T-helper 1 cell treated with Interleukin-12 subunit alpha and Interleukin-12 subunit beta and Interleukin-4 antibody, amounts not matched to agents 30 μg/mL and 1 μg/mL, for 36 hours (primary cell): Measurements from ENCODE around the gene ELOF1.
"Not testable (repeated sequence)": the region's sequence is repeated elsewhere in the genome, so short reads cannot be mapped to it uniquely, and the experiment has no call there.

Experiments
- H3K27ac Mint-ChIP-seq: one replicate; pipeline ENCODE4 v1.8.0; 2021; ENCODE audit warnings: mild to moderate bottlenecking, mixed read lengths
- H3K27me3 Mint-ChIP-seq: one replicate; pipeline ENCODE4 v1.8.0; 2021; ENCODE audit warnings: low read depth, mixed read lengths
- H3K36me3 Mint-ChIP-seq: one replicate; pipeline ENCODE4 v1.8.0; 2021; ENCODE audit warnings: low read depth, mixed read lengths
- H3K4me1 Mint-ChIP-seq: one replicate; pipeline ENCODE4 v1.8.0; 2021; ENCODE audit warnings: low read depth, mixed read lengths
- H3K4me3 Mint-ChIP-seq: one replicate; pipeline ENCODE4 v1.8.0; 2021; ENCODE audit warnings: mild to moderate bottlenecking, moderate library complexity, mixed read lengths
- H3K9me3 Mint-ChIP-seq: one replicate; pipeline ENCODE4 v1.8.0; 2021; ENCODE audit warnings: mixed read lengths

ELOF1 gene

GRCh38 chr19:11558881-11559828 is at the start of gene ELOF1:
Gene ELOF1 (minus strand): TSS chr19:11559230. CDS start chr19:11554347, 4,883 bp downstream.
- Mint-ChIP-seq H3K4me3 (peak within 1 kb of the TSS; percentile 97), H3K27me3 (no peaks in the 10 kb centered on the region), H3K4me1 (peaks cover 29% of the 10 kb centered on the region), H3K36me3 (peaks cover 12% of the 10 kb centered on the region), H3K27ac (peak within 1 kb of the TSS; percentile 94), H3K9me3 (no peaks in the 10 kb centered on the region)

- Mint-ChIP-seq H3K27ac (no peak overlapping the region), H3K4me1 (no peaks in the 10 kb centered on the region), H3K4me3 (no peak overlapping the region), H3K27me3 (no peaks in the 10 kb centered on the region), H3K36me3 (peaks cover 50% of the 10 kb centered on the region), H3K9me3 (peaks cover 57% of the 10 kb centered on the region)
These were observed 47.5 kb upstream of the ELOF1 start for GRCh38 chr19:11606484-11606883.

- H3K27me3 Mint-ChIP-seq, H3K4me1 Mint-ChIP-seq, H3K4me3 Mint-ChIP-seq, H3K27ac Mint-ChIP-seq: not testable (repeated sequence)
- peaks cover 29% of the 10 kb centered on the region for H3K36me3 Mint-ChIP-seq
- peaks cover 32% of the 10 kb centered on the region for H3K9me3 Mint-ChIP-seq
These were observed 40.7 kb upstream of the ELOF1 start for GRCh38 chr19:11599704-11600103.

GRCh38 chr19:11598746-11599145 is 39.7 kb upstream of the ELOF1 start:
- peaks cover 8% of the 10 kb centered on the region for H3K4me1 Mint-ChIP-seq
- no peak overlapping the region for H3K27ac Mint-ChIP-seq
- H3K27me3 Mint-ChIP-seq = no peaks in the 10 kb centered on the region
- peaks cover 21% of the 10 kb centered on the region for H3K36me3 Mint-ChIP-seq
- H3K4me3 Mint-ChIP-seq = peak overlapping the region; percentile 68
- H3K9me3 Mint-ChIP-seq = peaks cover 23% of the 10 kb centered on the region

GRCh38 chr19:11598103-11598483 is 39.1 kb upstream of the ELOF1 start:
- Mint-ChIP-seq H3K9me3 (peaks cover 21% of the 10 kb centered on the region), H3K27me3 (no peaks in the 10 kb centered on the region), H3K4me1 (peaks cover 8% of the 10 kb centered on the region), H3K4me3 (peak overlapping the region; percentile 92), H3K36me3 (peaks cover 19% of the 10 kb centered on the region), H3K27ac (peak overlapping the region; percentile 83)

GRCh38 chr19:11597202-11598102 is 38.4 kb upstream of the ELOF1 start, which contains the start of gene ZNF627:
Gene ZNF627 (plus strand): TSS chr19:11597483. CDS start chr19:11597628, 145 bp downstream.
- peak within 1 kb of the TSS; percentile 83 for H3K27ac Mint-ChIP-seq
- no peaks in the 10 kb centered on the region for H3K27me3 Mint-ChIP-seq
- H3K36me3 Mint-ChIP-seq = peaks cover 12% of the 10 kb centered on the region
- peaks cover 8% of the 10 kb centered on the region for H3K4me1 Mint-ChIP-seq
- H3K9me3 Mint-ChIP-seq = peaks cover 15% of the 10 kb centered on the region
- peak within 1 kb of the TSS; percentile 92 for H3K4me3 Mint-ChIP-seq

- peak overlapping the region; percentile 2 for H3K4me3 Mint-ChIP-seq
- peaks cover 7% of the 10 kb centered on the region for H3K36me3 Mint-ChIP-seq
These were observed 37.1 kb upstream of the ELOF1 start for GRCh38 chr19:11596156-11596555.

GRCh38 chr19:11594084-11594483 is 35.1 kb upstream of the ELOF1 start:
- no peak overlapping the region for H3K27ac Mint-ChIP-seq
- H3K9me3 Mint-ChIP-seq = no peaks in the 10 kb centered on the region
- peaks cover 8% of the 10 kb centered on the region for H3K4me1 Mint-ChIP-seq

More at GRCh38 chr19:11596156-11596555, 37.1 kb upstream of the ELOF1 start:
- Mint-ChIP-seq H3K27ac (peak overlapping the region; percentile 82), H3K9me3 (peaks cover 9% of the 10 kb centered on the region), H3K27me3 (no peaks in the 10 kb centered on the region), H3K4me1 (peaks cover 8% of the 10 kb centered on the region)

GRCh38 chr19:11587975-11588631 is 29.1 kb upstream of the ELOF1 start:
- Mint-ChIP-seq H3K36me3 (no peaks in the 10 kb centered on the region), H3K9me3 (no peaks in the 10 kb centered on the region), H3K27me3 (peaks cover 3% of the 10 kb centered on the region), H3K4me3 (no peak overlapping the region), H3K27ac (no peak overlapping the region), H3K4me1 (peaks cover 7% of the 10 kb centered on the region)

More at GRCh38 chr19:11594084-11594483, 35.1 kb upstream of the ELOF1 start:
- no peak overlapping the region for H3K4me3 Mint-ChIP-seq
- no peaks in the 10 kb centered on the region for H3K27me3 Mint-ChIP-seq
- peaks cover 3% of the 10 kb centered on the region for H3K36me3 Mint-ChIP-seq

- H3K36me3 Mint-ChIP-seq = no peaks in the 10 kb centered on the region
- H3K4me1 Mint-ChIP-seq = peaks cover 7% of the 10 kb centered on the region
- peaks cover 3% of the 10 kb centered on the region for H3K27me3 Mint-ChIP-seq
- H3K27ac Mint-ChIP-seq = no peak overlapping the region
- H3K4me3 Mint-ChIP-seq = no peak overlapping the region
- no peaks in the 10 kb centered on the region for H3K9me3 Mint-ChIP-seq
These were observed 28.4 kb upstream of the ELOF1 start for GRCh38 chr19:11587302-11587974.

- no peak overlapping the region for H3K27ac Mint-ChIP-seq
These were observed 27.3 kb upstream of the ELOF1 start for GRCh38 chr19:11586331-11586730.

GRCh38 chr19:11581740-11582139 is 22.7 kb upstream of the ELOF1 start:
- H3K4me1 Mint-ChIP-seq = peaks cover 17% of the 10 kb centered on the region
- no peaks in the 10 kb centered on the region for H3K9me3 Mint-ChIP-seq
- no peaks in the 10 kb centered on the region for H3K27me3 Mint-ChIP-seq
- H3K4me3 Mint-ChIP-seq = peak overlapping the region; percentile 76
- H3K36me3 Mint-ChIP-seq = no peaks in the 10 kb centered on the region
- H3K27ac Mint-ChIP-seq = peak overlapping the region; percentile 89

More at GRCh38 chr19:11586331-11586730, 27.3 kb upstream of the ELOF1 start:
- H3K4me3 Mint-ChIP-seq = no peak overlapping the region
- peaks cover 3% of the 10 kb centered on the region for H3K27me3 Mint-ChIP-seq
- no peaks in the 10 kb centered on the region for H3K36me3 Mint-ChIP-seq
- no peaks in the 10 kb centered on the region for H3K9me3 Mint-ChIP-seq
- peaks cover 11% of the 10 kb centered on the region for H3K4me1 Mint-ChIP-seq

GRCh38 chr19:11580116-11580515 is 21.1 kb upstream of the ELOF1 start:
- Mint-ChIP-seq H3K27ac (no peak overlapping the region), H3K9me3 (no peaks in the 10 kb centered on the region), H3K4me3 (no peak overlapping the region), H3K4me1 (peaks cover 17% of the 10 kb centered on the region), H3K36me3 (peaks cover 4% of the 10 kb centered on the region), H3K27me3 (no peaks in the 10 kb centered on the region)
